MM.1S (cell line): ENCODE data around the gene MMS19.

Experiments
- DNase-seq: peaks from one replicate; pipeline ENCODE4 v3.0.0-alpha.2; 2015
- H2AFZ ChIP-seq: fragments of 300-600 bp; sonication (generic); 2 replicates; pipeline ENCODE4 v1.6.0; 2016; ENCODE audit warnings: antibody characterized with exemption, low read length
- H3F3A ChIP-seq: fragments of 300-600 bp; sonication (generic); 2 replicates; pipeline ENCODE4 v1.6.1; 2016; ENCODE audit warnings: mild to moderate bottlenecking, antibody characterized with exemption, low read length, moderate library complexity, mixed read lengths; ENCODE audit not compliant: insufficient read depth
- H3K27ac ChIP-seq: fragments of 300-600 bp; sonication (generic); 2 replicates; pipeline ENCODE4 v1.5.1; 2016; ENCODE audit warnings: mild to moderate bottlenecking, low read length
- H3K27me3 ChIP-seq: fragments of 300-600 bp; sonication (generic); replicated peaks from 2 replicates; pipeline ENCODE4 v1.6.0; 2016; ENCODE audit warnings: low read length; ENCODE audit not compliant: insufficient read depth
- H3K36me3 ChIP-seq: fragments of 300-600 bp; sonication (generic); replicated peaks from 2 replicates; pipeline ENCODE4 v1.6.1; 2016; ENCODE audit warnings: mild to moderate bottlenecking, low read length, mixed read lengths; ENCODE audit not compliant: insufficient read depth
- H3K4me1 ChIP-seq: fragments of 300-600 bp; sonication (generic); 2 replicates; pipeline ENCODE4 v1.6.1; 2016; ENCODE audit warnings: low read length, mixed read lengths
- H3K4me2 ChIP-seq: fragments of 300-600 bp; sonication (generic); 2 replicates; pipeline ENCODE4 v1.6.0; 2016; ENCODE audit warnings: low read depth, low read length
- H3K4me3 ChIP-seq: fragments of 300-600 bp; sonication (generic); 2 replicates; pipeline ENCODE4 v1.5.1; 2016; ENCODE audit warnings: low read length, mixed read lengths
- H3K79me2 ChIP-seq: fragments of 300-600 bp; sonication (generic); 2 replicates; pipeline ENCODE4 v1.6.1; 2016; ENCODE audit warnings: mixed run types, low read length, mixed read lengths
- H3K9ac ChIP-seq: fragments of 300-600 bp; sonication (generic); 2 replicates; pipeline ENCODE4 v1.6.1; 2016; ENCODE audit warnings: low read length, mixed read lengths
- H3K9me2 ChIP-seq: fragments of 300-600 bp; sonication (generic); replicated peaks from 2 replicates; pipeline ENCODE4 v1.6.1; 2016; ENCODE audit warnings: mild to moderate bottlenecking, low read length, mixed read lengths; ENCODE audit not compliant: insufficient read depth
- H3K9me3 ChIP-seq: fragments of 300-600 bp; sonication (generic); replicated peaks from 2 replicates; pipeline ENCODE4 v1.6.1; 2016; ENCODE audit warnings: mild to moderate bottlenecking, low read length, mixed read lengths; ENCODE audit not compliant: insufficient read depth
- H4K20me1 ChIP-seq: fragments of 300-600 bp; sonication (generic); 2 replicates; pipeline ENCODE4 v1.6.1; 2016; ENCODE audit warnings: mild to moderate bottlenecking, low read length, moderate library complexity, mixed read lengths; ENCODE audit not compliant: insufficient read depth
- CTCF ChIP-seq: fragments of 300-600 bp; sonication (generic); IDR thresholded peaks from 2 replicates; pipeline ENCODE4 v1.5.1; 2016; ENCODE audit warnings: antibody characterized with exemption, low read length, mixed read lengths
- EZH2 ChIP-seq: fragments of 300-600 bp; sonication (generic); optimal IDR thresholded peaks from 2 replicates; pipeline ENCODE3; 2017; ENCODE audit warnings: low read depth, mild to moderate bottlenecking, antibody characterized with exemption, low read length, mixed read lengths
- EZH2phosphoT487 ChIP-seq: fragments of 300-600 bp; sonication (generic); IDR thresholded peaks from 2 replicates; pipeline ENCODE4 v1.6.1; 2018; ENCODE audit warnings: antibody characterized with exemption, low read length

The MMS19 gene

DNA sequence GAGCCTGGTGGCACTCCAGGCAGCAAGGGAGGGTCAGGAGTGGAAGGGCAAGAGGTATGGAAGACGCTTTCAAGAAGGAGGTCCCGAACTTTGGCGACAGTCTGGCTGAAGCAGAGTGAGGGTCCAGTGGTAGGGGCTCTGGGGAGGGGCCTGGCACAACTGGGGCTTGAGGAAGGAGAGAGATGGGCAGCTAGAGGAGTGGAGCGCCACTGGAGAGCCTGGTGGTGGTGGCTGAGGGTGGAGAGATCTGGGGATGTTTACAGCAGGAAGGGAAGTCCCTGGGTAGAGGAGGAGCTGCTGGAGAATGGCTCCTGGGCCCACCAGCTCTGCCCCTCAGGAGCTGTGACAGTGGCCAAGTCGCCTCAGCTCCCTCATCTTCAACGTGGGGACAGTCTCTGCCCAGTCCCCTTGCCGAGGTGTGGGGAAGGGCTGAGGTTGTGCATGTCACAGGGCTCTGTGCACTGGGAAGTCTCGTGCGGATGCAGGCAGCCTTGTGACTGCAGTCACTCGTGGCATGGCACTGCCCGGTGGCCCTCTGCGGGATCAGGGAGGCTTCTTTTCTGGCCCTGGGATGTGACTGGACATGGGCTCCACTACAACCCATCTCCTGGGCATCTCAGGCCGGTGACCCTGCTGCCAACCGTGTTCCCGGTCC, 19.0 kb upstream of the MMS19 start:
- no peaks in the 10 kb centered on the region for H3F3A ChIP-seq
- no peak overlapping the region for H3K4me2 ChIP-seq
- no peak for TF ChIP-seq CTCF
- no peak for TF ChIP-seq EZH2phosphoT487
- no peak for TF ChIP-seq EZH2
- no peaks in the 10 kb centered on the region for H3K36me3 ChIP-seq
- H3K9me3 ChIP-seq, result no peaks in the 10 kb centered on the region
- no peak overlapping the region for H3K9ac ChIP-seq
- H4K20me1 ChIP-seq, result no peaks in the 10 kb centered on the region
- no peak overlapping the region for H3K4me3 ChIP-seq
- no peak overlapping the region for H3K27ac ChIP-seq
- no peaks in the 10 kb centered on the region for H3K4me1 ChIP-seq
- H3K79me2 ChIP-seq, result no peaks in the 10 kb centered on the region
- no peaks in the 10 kb centered on the region for H3K9me2 ChIP-seq
- no peak overlapping the region for H2AFZ ChIP-seq
- H3K27me3 ChIP-seq, result no peaks in the 10 kb centered on the region
- no peak for DNase-seq

DNA sequence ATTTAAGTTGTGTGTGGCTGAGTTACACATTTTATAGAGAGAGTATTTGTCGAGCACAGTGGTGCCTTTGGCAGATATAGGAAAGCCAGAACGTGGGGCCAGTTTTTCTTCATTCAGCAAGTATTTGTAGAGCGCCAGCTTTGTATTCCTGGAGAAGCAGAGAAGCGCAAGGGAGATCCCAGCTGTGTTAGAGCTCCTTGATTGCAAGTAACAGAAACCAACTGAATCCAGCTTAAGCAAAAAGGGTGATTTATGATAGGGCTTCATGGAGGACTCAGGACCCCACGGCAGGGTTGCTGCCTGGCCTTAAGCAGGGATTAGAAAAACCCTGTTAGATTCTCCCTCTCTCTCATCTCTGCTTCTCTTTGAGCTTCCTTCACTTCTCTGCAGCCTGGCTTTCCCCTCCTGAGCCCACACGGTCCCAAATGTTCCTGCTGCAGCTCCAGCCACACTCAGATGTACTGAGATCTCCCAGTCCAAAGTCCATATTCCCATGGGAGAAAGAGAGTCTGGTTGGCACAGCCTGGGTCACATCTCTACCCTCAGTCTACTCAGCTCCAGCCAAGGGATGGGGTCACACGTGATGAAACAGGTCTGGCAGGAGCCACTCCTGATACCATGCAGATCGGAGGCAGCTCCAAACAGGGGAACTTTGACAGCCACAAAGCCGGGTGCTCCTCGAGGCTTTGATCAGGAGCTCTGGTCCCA, 17.2 kb upstream of the MMS19 start:
- H3K9me3 ChIP-seq, result no peaks in the 10 kb centered on the region
- no peaks in the 10 kb centered on the region for H3F3A ChIP-seq
- H2AFZ ChIP-seq, result no peak overlapping the region
- TF ChIP-seq CTCF, result no peak
- TF ChIP-seq EZH2, result no peak
- no peak for TF ChIP-seq EZH2phosphoT487
- no peak overlapping the region for H3K4me3 ChIP-seq
- no peaks in the 10 kb centered on the region for H3K4me1 ChIP-seq
- no peaks in the 10 kb centered on the region for H3K36me3 ChIP-seq
- H3K27ac ChIP-seq, result no peak overlapping the region
- no peaks in the 10 kb centered on the region for H3K79me2 ChIP-seq
- no peak for DNase-seq
- no peaks in the 10 kb centered on the region for H4K20me1 ChIP-seq
- no peak overlapping the region for H3K9ac ChIP-seq
- no peak overlapping the region for H3K4me2 ChIP-seq
- no peaks in the 10 kb centered on the region for H3K27me3 ChIP-seq
- no peaks in the 10 kb centered on the region for H3K9me2 ChIP-seq

DNA sequence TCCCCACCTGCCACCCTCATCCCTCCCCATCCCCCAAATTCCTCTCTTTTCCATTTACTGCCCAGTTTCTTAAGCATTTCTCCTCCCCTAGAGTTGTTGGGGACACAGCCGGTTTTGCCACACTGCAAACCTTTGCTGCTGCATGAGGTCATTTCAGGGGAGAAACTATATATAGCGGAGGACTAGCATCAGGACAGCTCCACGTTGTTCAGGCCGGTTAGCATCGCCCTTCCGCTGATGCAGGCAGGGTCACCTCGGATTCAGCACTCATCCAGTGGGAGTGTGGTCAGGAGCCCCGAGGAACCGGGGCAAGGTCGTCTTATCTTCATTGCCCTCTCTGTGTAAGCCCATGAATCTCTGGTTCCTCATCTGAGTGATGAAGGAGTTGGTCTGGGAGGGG, 16.1 kb upstream of the MMS19 start:
- Histone ChIP-seq H3F3A (no peaks in the 10 kb centered on the region), H3K9me3 (no peaks in the 10 kb centered on the region), H3K4me3 (no peak overlapping the region), H4K20me1 (no peaks in the 10 kb centered on the region), H3K27ac (no peak overlapping the region), H3K27me3 (no peaks in the 10 kb centered on the region), H3K9me2 (no peaks in the 10 kb centered on the region), H3K4me1 (no peaks in the 10 kb centered on the region), H2AFZ (no peak overlapping the region), H3K79me2 (no peaks in the 10 kb centered on the region), H3K4me2 (no peak overlapping the region), H3K9ac (no peak overlapping the region), H3K36me3 (no peaks in the 10 kb centered on the region)
- no peak for DNase-seq
- no peak for TF ChIP-seq EZH2
- no peak for TF ChIP-seq EZH2phosphoT487
- no peak for TF ChIP-seq CTCF
